Frontal cortex (tissue), 4 donors: ENCODE measurements around the gene ROBO3. TPM values are rescaled to one million over a fixed set of nuclear protein-coding genes. Genes with fewer than 3 reads are reported as not detected.

ENCODE experiments used
- DNase-seq, 2 donors: peaks; one replicate each; pipeline ENCODE4 v3.0.0; 2012; ENCODE audit warnings: low spot score in 2 of 2
- FAIRE-seq: peaks from 2 replicates; lab custom pipeline; 2012; peaks lifted over from hg19 to GRCh38; lab: Jason Lieb, UNC
- total RNA-seq: library from RNA; depleted of rRNA; stranded (reverse); fragments of >200 nt; gene quantifications from one replicate; pipeline ENCODE4 v1.2.3, GENCODE V29; 2014
- donor health status: control.
- donor health status: control.
- donor health status: control.

ROBO3 gene
- total RNA-seq, 1 donor from 2014 or later: 10.2 TPM

DNA sequence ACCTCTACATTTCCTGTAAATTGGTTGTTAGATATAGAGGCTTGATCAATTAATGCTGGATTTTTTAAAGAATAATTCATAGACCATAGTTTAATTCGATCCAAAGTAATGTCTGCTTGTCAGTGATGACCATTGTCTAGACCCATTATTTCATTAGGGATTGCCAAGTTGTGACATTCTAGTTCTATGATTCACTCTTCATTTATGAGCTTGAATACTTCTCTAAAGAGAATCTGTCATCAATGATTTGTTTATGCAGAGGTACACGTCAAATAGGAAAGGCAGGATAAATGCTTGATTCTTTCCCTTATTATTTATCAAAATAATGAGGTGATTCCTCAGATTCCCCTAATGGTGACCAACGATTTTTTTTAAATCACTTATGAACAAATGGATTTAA, 24.0 kb upstream of the ROBO3 start:
- no peak for DNase-seq
- FAIRE-seq: no peak

DNA sequence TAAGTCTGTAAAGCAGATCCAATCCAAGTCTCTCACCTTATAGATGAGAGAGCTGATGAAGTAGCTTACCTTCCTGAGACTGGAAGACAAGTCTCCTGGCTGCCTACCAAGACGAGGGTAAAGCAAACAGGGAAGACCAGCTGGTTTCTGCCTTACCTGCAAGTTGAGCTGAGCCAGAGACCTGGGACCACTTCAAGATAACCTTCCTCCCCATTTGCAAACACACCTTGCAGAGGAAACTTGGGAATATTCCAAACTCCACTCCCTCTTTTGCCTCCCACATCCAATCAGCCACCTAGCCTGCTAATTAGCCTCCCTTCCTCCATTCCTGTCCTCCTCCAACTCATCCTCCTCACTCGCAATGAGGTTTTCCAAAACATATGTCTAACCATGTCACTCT, 23.4 kb upstream of the ROBO3 start:
- no peak for DNase-seq
- no peak for FAIRE-seq

DNA sequence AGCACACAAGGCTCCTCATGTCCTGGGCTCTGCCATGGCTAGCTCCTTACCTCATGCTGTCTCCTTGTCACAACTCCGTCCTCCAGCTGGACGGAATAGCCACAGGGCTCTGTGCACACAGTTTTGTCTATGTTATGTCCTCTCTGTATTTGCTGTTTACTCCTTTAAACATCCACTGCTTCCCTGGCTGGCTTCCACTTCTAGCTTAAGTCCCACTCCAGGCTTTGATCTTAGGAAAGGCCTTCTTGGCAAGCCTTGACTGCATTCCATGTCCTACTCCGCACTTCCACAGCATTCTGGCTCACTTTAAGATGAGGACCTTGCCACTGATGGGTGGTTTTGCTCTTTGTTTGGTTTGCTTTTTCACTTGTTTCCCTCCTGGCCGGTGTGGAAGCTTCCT, 22.9 kb upstream of the ROBO3 start:
- DNase-seq (no peak), FAIRE-seq (no peak)

DNA sequence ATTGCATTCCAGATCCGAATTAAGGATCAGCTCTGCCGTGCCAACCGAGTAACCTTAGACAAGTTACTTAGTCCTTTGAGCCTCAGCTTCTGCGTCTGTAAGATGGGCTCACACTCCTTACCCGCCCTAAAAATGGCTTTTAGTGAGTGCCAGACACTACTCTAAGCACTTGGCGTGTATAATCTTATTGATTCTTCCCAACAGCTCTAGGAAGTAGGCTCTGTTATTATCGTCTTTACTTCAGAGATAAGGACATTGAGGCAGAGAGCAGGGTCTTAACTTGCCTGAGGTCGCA, 21.7 kb upstream of the ROBO3 start:
- FAIRE-seq (no peak), DNase-seq (no peak)

DNA sequence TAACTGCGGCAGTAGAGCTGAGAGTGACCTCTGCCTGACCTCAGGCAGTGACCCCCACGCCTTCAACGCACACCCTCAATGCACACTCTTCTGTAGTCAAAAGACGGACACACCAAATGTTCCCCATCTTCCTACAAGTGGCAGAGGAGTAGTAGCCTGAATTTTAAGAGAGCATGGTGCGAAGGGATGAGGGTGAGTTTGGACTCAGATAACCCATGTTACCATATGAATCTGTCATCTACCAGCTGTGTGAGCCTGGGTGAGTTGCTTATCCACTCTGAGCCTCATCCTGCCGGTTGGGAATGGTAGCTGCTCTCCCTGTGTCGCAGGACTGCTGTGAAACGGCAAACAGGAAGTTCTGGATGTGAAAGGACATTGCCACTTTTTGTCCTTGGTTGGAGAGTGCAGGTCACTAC, 20.6 kb upstream of the ROBO3 start:
- no peak for DNase-seq
- no peak for FAIRE-seq

DNA sequence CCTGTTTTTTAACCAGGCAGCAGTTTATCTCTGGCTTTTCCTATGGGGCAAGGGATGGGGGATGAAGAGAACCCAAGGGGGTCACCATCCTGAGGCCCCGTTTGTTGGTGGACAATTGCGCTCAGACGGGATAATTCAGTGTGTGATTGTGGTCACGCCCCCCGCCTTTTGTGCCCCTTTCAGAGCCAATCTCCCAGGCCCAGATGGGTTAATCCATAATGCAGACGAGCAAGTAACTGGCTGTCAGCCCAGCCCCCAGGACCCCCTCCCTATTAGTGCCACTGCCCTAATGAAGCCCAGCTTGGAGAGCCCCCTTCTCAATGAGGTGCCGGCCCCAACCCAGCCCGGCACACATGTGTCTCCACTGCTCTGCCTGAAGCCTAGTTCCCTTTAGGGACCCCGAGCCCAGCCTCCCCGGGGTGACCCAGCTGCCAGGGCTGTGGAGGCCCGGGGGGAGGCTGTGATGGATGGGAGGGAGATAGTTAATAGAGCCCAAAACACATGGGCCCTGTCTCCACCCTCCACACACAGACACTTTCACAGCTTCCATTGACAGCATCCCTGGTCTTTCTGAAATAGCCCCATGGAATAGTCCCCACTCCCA, 19.1 kb upstream of the ROBO3 start:
- no peak for FAIRE-seq
- DNase-seq: no peak

DNA sequence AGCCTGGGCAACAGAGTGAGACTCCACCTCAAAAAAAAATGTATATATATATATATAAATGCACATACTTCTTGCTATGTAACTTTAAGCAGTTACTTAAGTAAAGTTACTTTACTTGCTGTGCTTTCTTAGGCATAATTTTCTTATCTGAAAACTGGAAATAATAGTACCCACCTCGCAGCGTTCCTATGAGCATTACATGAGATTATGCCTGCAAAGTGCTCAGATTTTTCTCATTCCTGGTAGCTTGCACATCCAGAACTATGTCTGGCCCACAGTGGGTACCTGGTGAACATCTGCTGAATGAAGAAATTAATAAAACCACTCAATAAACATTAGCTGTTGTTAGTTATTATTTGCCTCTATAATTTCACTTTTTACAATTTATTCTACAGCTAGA, 6.1 kb upstream of the ROBO3 start:
- FAIRE-seq: no peak
- no peak for DNase-seq

DNA sequence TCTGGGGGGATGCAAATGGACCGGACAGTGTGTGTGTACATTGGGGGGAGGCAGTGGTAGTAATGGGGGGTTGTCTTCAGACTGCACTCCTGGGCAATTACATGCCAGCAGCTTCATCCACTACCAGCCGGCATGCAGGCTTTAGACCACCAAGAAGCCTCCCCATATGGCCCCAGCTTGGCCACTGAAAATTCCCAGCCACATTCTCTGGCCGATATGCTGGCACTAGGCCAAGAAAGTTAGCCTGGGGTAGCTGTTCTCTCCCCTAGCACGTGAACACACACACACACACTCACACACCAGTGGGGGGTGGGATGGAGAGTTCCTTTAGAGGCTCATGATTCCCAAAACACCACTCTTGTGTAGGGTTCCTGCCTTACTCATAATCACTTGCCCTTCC, 3.6 kb upstream of the ROBO3 start:
- no peak for FAIRE-seq
- no peak for DNase-seq

DNA sequence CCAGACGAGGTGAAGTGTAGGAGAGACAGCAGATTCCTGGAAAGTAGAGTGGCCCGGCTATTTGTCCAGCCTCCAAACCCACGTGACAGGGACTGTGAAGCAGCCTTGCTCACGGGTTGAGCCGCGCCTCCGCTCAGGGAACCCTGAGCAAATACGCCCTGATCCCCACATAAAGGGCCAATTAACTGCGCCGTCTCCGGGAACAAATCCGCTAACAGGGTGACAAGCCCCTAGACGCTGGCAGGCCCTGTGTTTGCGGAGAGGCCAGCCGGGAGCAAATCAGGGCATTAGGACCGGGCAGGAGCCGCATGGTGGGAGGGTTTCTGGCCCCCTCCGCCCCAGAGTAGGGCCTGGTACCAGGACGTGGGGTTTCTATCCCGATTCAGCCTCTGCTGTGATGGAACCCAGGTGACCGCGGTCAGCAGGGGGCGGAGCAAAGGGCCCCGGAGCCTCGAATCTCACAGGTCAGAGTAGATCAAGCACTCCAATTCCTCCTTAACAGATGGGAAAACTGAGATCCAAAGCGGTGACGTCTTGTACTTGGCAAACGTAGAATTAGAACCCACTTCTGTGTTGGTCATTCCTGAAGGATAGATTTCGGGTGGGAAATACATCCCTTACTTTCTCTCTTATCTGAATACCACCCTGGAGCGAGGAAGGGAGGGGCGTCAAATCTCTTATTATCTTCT, 2.0 kb upstream of the ROBO3 start:
- no peak for FAIRE-seq
- DNase-seq: peak in 1 of 2 donors; percentile 65

DNA sequence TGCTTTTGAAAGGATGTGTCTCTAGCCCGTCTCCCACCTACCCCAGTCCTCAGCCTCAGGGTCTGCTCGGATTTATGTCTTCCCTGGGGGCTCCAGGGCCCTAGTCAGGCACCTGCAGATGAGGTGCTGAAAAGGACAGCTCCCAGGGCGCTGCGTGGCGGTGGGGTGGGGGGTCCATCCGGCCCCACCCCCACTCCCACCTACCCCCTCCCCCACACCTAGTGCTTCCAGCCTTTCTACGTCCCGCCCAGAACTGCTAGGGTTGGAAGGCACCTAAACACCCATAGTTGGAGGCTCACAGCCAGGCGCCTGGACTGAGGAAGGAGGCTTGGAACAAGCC, 1.4 kb upstream of the ROBO3 start:
- DNase-seq (no peak), FAIRE-seq (no peak)

DNA sequence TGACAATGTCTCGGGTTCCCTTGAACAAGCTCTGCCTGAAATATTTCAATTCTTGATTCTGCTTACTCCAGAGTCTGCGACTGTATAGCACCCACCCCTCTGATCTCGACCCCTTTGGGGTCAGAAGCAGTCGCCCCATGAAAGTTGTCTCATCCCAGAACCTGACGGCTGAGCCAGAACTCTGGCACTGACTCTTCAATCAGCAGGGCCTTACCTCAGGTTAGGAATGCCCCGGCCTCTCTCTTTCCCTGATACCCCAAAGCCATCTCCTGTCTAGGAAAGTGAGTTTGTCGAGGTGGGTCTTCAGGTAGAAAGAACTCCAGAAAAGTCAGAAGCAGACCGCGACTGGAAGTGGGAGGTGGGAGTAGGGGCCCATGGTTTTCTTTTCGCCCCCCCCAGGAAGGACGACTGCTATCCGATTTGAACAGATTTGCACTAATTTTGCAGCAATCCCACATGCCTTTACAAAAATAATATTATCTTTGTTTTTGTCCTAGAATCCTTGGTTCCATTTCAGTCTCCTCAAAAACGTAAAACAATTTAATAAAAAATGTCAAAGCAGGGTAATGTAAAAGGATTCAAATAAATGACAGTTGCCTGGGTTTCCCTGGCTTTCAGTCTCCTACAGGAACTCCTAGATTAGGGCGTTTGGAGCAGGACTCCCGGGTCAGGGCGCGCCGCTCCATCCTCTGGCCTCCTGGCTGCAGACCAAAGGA, 898 bp upstream of the ROBO3 start:
- no peak for DNase-seq
- FAIRE-seq: no peak

DNA sequence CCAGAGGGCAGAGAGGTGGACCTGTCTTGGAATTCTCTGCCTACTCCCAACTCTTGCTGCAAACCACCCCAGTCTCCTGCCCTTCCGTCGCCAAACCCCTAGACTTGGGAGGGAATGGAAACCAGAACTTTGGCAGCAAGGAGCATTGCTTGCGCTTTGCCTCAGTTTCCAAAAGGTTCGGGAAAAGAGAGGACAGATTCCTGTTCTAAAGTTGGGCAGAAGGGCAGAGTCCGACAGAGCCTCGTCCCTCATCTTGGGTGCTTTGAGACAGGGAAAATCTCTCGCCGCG, 396 bp upstream of the ROBO3 start:
- FAIRE-seq: no peak
- DNase-seq: no peak

DNA sequence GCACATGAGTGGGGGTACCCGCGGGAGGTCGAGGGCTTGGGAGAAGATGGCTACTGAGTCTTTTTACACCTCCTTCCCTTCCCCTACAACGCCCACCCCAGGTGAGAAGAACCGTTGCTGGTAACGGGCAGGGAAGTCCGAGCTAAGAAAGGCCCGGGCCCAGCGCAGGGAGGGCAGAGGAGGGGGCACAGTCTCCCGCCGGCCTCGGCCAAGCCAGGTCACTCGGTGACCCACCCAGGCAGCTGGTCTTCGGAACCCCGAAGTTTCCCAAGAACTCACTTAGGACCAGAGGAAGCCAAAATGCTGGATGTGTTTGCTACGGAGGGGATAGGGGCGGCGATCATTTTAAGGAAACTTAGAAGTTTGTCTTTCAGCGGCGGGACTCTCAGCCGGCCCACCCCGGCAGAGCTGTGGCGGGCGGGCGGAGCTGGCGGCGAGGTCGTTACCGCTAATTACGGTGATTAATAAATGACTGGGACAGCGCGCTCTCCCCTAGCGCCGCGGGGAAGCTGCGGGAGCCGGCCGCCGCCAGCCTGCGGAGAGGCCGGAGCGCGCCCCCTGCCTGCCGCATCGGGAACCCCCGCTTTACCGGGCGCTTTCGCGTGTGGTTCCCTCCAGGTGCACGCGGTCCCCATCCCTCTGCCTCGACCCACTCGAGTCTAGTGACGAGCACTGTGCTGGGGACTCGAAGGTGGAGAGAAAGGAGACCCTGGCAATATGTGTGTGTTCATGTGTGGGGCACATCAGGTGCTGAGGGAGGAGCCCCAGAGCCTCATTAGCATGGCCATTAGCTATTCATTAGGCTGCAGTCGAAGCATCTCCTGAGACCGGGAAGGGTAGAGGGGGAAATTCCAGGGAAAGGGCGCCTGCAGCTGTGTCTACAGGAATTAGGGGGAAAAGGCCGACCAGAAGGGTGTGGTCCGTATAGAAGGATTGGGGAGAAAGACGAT, 945 bp downstream of the ROBO3 start:
- DNase-seq: peak; percentile 76 to 85
- FAIRE-seq: no peak

DNA sequence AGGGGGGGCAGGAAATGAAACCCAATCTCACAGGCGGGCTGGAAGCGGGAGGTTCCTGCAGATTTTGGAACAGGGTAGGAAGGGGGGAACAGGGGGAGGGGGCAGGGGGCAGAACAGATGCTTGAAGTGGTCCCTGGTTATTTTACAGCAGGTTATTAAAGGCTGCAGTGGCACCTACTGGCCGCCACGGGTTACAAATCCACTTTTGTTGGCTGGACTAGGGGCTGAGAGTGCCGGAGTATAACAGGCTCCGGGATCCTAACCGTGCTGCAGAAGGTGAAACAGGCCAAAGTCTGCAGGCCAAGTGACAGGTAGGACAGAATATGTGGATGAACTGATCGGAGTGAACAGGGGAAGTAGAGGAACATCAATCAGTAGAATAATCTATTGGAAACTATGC, 2.5 kb downstream of the ROBO3 start:
- DNase-seq (peak in 1 of 2 donors; percentile 60), FAIRE-seq (no peak)

DNA sequence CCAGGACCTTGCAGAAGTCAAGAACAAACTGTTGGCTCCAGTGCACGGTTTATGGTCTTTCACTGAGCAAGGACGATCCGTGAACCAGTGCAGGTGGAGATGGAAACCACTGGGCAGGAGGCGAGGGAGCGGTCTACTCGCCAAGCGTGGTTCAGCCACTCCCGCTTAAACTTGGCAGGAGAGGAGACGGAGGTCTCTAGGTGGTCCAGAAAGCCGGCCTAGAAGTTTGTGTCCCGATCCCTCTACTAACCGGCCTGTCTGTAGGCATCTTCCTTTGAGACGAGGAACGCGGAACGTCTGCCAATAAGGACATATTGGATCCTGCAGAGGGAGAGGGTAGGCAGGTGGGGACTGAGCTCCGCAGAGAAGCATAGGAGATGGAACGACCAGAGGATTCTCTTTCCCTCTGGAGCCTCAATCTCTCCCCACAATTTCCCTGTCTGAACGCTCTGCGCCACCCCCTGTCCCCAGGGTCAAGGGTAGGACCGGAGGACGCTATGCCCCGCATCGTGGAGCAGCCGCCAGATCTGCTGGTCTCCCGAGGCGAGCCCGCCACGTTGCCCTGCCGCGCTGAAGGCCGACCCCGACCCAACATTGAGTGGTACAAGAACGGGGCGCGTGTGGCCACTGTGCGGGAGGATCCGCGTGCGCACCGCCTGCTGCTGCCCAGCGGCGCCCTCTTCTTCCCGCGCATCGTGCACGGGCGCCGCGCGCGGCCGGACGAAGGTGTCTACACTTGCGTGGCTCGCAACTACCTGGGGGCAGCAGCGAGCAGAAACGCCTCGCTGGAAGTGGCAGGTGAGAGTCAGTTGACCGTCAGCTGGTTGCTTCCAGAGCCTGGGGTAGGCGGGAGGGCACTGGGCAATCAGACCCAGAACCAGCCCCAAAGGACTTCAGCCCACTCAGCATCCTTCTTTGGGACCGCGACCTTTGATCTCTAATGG, 3.4 kb downstream of the ROBO3 start:
- DNase-seq (no peak), FAIRE-seq (no peak)

DNA sequence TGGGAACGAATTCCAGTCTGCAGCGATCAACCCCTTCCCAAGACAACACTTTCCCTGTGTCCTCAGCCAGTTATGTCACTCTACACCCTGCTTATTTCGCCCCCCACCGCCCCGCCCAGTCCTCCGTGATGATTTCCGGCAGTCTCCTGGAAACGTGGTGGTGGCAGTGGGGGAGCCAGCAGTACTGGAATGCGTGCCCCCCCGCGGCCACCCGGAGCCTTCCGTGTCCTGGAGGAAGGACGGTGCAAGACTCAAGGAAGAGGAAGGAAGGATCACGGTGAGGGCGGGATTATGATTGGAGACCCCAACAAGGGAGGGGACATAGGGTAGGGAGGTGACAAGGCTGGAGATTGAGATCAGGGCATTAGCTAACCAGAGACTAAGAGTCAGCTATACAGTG, 4.1 kb downstream of the ROBO3 start:
- DNase-seq: no peak
- no peak for FAIRE-seq

DNA sequence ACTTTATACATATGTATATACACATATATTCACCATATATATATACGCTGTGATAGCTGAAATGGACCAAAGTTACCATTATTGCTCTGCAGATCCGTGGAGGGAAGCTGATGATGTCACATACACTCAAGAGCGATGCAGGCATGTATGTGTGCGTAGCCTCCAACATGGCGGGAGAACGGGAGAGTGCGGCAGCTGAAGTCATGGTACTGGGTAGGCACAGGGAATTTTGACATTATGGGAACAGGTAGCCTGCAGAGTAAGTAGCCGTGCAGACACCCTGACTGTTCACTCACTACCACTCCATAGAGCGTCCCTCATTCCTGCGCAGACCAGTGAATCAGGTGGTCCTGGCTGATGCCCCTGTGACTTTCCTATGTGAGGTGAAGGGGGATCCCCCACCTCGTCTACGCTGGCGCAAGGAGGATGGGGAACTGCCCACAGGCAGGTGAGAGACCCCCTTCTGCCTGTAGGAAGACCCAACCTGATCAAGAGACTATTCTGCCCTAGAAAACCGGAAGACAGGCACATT, 4.7 kb downstream of the ROBO3 start:
- DNase-seq: no peak
- no peak for FAIRE-seq

DNA sequence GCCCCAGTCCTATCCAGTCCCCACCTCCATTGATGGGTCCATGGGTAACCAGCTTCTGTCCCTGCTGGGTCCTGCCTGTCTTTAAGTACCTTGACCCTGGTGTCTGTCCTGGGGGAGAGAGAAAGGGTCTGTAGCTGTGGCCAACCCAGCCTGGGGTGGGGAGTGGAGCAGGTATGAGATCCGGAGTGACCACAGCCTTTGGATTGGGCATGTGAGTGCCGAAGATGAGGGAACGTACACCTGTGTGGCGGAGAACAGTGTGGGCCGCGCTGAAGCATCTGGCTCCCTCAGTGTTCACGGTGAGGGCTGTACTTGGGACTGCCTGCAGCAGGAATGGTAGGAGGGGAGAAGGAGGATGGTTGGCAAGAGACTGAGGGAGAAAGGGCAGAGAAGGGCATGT, 5.2 kb downstream of the ROBO3 start:
- DNase-seq (no peak), FAIRE-seq (no peak)

DNA sequence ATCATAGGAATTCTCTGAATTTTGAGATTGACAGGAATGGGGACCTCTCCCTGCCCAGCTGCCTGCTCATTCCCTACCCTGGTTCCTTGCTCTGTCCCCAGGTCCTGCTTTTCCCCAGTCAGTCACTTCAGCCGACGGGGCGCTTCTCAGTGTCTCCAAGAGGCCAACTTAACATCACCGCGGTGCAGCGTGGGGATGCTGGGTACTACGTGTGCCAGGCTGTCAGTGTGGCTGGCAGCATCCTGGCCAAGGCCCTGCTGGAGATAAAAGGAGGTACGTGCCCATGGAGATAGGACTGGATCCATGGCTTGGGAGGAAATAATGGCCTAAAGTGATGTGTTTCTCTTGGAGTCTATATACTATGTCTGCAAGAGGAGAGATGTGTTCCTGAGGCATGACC, 7.0 kb downstream of the ROBO3 start:
- DNase-seq: no peak
- no peak for FAIRE-seq

DNA sequence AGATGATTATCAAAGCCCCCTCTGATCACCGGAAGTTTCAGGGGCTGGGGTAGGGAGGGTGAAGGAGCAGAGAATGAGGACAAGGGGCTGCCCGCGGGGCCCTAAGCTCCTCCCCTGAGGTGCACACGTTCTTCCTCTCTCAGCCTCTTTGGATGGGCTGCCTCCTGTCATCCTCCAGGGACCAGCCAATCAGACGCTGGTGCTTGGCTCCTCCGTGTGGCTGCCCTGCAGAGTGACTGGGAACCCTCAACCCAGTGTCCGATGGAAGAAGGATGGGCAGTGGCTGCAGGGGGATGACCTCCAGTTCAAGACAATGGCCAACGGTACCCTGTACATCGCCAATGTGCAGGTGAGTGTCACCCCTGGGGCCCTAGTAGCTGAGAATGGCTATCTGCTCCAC, 7.5 kb downstream of the ROBO3 start:
- no peak for FAIRE-seq
- no peak for DNase-seq
